ENCODE data around the gene NTF4.

DNA sequence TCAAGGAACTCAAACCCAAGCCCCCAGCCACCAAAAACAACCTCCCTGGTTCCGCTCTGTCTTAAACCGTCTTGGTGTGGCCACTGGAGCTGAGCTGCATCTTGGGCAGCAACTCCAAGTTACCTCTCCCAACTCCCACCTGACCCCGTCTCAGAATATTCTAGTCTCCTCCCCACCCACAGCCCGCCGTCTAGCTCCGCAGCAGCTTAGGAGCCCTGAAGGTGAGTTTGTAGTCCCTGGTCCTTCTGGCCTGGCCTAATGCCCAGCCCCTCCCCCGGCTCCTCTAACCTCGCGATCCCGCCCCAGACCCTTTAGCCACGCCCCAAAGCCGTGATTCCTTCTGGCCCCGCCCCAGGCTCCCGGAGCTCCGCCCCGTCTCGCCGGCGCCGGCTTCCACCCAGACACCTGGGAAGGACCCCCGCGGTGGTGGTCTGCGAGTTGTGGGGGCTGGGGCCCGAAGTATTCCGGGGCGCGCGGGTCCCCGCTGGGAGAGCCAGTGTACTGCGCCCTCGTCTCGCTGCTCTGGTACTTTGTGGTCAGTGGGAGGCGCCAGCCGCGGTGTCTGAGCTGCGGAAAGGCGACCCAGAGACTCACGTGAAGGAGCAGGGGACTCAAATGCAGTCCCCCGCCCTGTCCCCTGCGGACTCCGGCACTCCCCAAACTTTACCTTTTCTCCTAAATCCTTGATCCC is 45.2 kb downstream of the NTF4 start:
- TF ChIP-seq USF1 (IDR thresholded peaks at IDR 0.05): no peak
- TF ChIP-seq TCF12 (IDR thresholded peaks at IDR 0.05; ENCODE audit: low read depth): no peak; the same call in 1 of the 2 replicates
- no peak for TF ChIP-seq RAD21 (IDR thresholded peaks at IDR 0.05; ENCODE audit: low read depth)

Measured in Ishikawa (cell line).